GM19468 (cell line): ENCODE measurements around the gene PGAM2.

Experiments used
- ATAC-seq: cut with Tn5 transposase; IDR thresholded peaks from one replicate; pipeline ENCODE4 v1.9.1; 2021; ENCODE audit warnings: mild to moderate bottlenecking, moderate library complexity, moderate number of reproducible peaks; ENCODE audit not compliant: unreplicated experiment; ENCODE audit errors: extremely low read depth

The PGAM2 gene

GRCh38 chr7:44068054-44068453 lies 2.7 kb upstream of the PGAM2 start:
- no peak for ATAC-seq

- ATAC-seq = no peak
These were observed 1.9 kb upstream of the PGAM2 start for GRCh38 chr7:44067064-44067951.

GRCh38 chr7:44066494-44067063 lies 1.2 kb upstream of the PGAM2 start:
- ATAC-seq = no peak

GRCh38 chr7:44066111-44066460 lies 719 bp upstream of the PGAM2 start:
- no peak for ATAC-seq

GRCh38 chr7:44064791-44065430 lies 456 bp downstream of the PGAM2 start:
- no peak for ATAC-seq

GRCh38 chr7:44063894-44064651 lies 1.3 kb downstream of the PGAM2 start:
- no peak for ATAC-seq

- no peak for ATAC-seq
These were observed 1.8 kb downstream of the PGAM2 start for GRCh38 chr7:44063547-44063893.

- no peak for ATAC-seq
These were observed 2.5 kb downstream of the PGAM2 start for GRCh38 chr7:44062903-44063295.

GRCh38 chr7:44062180-44062902 lies 3.0 kb downstream of the PGAM2 start:
- ATAC-seq = no peak

- ATAC-seq = no peak
These were observed 3.7 kb downstream of the PGAM2 start for GRCh38 chr7:44061645-44062179.

GRCh38 chr7:44060948-44061644 lies 4.3 kb downstream of the PGAM2 start:
- ATAC-seq = no peak

GRCh38 chr7:44060091-44060947 lies 5.0 kb downstream of the PGAM2 start:
- no peak for ATAC-seq

GRCh38 chr7:44059219-44060090 lies 5.9 kb downstream of the PGAM2 start:
- no peak for ATAC-seq

GRCh38 chr7:44058759-44059218 lies 6.6 kb downstream of the PGAM2 start:
- no peak for ATAC-seq

GRCh38 chr7:44057849-44058758 lies 7.3 kb downstream of the PGAM2 start:
- ATAC-seq = no peak

GRCh38 chr7:44057181-44057848 lies 8.1 kb downstream of the PGAM2 start:
- ATAC-seq = no peak
